Right lobe of liver (tissue), 4 donors: ENCODE data around the gene LENEP.

Experiments used
- CTCF ChIP-seq, 4 donors: fragments of 200-600 bp in 3 of 4; fragments of 450-650 bp in 1 of 4; IDR thresholded peaks; one replicate each; pipeline versions ENCODE4 v1.5.1 to v1.8.0; 2016 to 2022; ENCODE audit warnings: antibody characterized with exemption in 4 of 4, mild to moderate bottlenecking in 2 of 4
- POLR2A ChIP-seq: fragments of 450-650 bp; IDR thresholded peaks from one replicate; pipeline ENCODE4 v1.6.1; 2017; ENCODE audit warnings: antibody characterized with exemption, mild to moderate bottlenecking
- donor health status: DM: no; HTN: no; CAD: no.
- donor health status: DM: no; HTN: no; CAD: no.
- donor health status: DM: no; HTN: yes; CAD: no.

DNA sequence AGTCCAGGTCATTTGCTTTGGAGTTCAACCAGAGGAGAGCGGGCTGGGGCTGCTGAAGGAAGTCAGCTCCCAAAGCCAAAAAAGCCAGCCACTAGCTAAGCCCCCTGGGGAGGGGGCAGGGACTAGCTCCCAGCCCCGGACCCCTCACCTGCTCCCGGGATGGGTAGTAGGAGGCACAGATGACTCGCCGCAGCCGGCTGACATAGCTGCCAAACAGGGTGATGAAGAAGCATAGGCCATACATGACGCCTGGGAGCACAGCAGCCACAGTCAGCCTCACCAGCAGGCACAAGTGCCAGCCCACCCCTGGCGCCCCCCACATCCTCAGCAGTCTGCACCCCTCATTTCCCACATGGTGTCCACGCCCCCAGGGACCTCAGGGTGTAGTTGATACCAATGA, 32.8 kb downstream of the LENEP start:
- TF ChIP-seq CTCF (IDR thresholded peaks at IDR 0.05) (no peak), POLR2A (no peak)
